Measurements from ENCODE around the gene JDP2.

DNA sequence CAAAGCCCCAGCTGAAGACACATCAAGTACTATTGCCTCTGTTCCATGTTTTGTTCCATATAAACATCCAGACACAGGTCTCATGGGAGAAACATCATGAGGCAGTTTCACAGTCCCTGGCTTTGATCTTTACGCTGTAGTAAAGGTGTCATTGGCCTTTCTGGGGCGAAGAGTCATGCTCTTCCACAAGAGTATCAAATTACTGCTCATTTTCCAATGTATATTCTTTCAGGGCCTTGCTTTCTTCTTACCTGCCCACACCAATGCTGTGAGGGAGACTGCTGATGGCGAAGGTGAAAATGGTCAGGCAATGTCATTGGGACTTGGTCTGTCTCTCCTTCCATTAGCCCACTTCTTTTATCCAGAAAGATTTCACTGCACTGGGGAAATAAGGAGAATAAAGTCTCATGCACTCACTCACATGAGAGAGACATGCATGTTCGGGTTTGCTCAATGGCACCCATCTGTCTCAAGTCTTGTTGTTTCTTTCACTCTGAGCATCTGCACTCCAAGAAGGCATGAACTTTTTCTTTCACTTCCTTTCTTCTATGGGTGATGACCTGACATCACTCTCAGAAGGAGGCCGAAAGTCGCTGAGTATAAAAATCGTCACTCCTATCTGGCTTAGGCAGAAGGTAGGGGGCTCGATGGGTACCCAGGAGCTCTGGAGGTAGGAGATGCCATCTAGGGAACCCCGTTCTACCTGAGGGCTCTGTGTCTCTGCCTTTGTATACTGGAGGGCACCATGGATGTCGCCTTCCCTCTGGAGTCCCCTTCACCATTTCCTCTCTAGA is 1.3 kb upstream of the JDP2 start:
- TF ChIP-seq, protein P1, sequence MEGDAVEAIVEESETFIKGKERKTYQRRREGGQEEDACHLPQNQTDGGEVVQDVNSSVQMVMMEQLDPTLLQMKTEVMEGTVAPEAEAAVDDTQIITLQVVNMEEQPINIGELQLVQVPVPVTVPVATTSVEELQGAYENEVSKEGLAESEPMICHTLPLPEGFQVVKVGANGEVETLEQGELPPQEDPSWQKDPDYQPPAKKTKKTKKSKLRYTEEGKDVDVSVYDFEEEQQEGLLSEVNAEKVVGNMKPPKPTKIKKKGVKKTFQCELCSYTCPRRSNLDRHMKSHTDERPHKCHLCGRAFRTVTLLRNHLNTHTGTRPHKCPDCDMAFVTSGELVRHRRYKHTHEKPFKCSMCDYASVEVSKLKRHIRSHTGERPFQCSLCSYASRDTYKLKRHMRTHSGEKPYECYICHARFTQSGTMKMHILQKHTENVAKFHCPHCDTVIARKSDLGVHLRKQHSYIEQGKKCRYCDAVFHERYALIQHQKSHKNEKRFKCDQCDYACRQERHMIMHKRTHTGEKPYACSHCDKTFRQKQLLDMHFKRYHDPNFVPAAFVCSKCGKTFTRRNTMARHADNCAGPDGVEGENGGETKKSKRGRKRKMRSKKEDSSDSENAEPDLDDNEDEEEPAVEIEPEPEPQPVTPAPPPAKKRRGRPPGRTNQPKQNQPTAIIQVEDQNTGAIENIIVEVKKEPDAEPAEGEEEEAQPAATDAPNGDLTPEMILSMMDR (IDR thresholded peaks at IDR 0.05), result no peak
- no peak for TF ChIP-seq POLR2A (IDR thresholded peaks at IDR 0.05)
